NCI-H748 (cell line): ENCODE measurements around the gene CDKL5.
A peak's percentile ranks its signal among the peaks of the same experiment; 100 is the strongest.

ENCODE experiments used
- DNase-seq: peaks from one replicate; lab custom pipeline; 2025; ENCODE audit not compliant: unreplicated experiment; lab: John Stamatoyannopoulos, UW

CDKL5 gene

DNA sequence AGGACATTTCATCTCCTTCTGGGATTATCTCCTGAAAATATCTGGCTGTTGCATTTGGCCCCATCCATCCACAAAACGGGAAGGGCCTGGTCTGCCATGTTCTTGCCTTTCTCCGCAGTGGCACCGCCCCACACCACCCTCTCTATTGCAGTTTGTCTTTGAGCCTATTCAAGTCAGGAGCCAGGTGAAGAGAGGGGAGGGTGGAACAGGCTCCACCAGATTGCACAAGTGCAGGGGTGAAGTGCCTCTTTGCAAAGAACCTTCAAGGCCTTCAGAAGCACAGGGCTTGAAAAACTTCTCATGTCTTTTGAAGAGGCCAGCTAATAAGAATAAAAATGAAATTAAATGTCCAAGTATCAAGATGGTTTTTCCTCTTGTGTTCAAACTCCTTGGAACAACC lies 217.8 kb downstream of the CDKL5 start:
- DNase-seq: no peak

DNA sequence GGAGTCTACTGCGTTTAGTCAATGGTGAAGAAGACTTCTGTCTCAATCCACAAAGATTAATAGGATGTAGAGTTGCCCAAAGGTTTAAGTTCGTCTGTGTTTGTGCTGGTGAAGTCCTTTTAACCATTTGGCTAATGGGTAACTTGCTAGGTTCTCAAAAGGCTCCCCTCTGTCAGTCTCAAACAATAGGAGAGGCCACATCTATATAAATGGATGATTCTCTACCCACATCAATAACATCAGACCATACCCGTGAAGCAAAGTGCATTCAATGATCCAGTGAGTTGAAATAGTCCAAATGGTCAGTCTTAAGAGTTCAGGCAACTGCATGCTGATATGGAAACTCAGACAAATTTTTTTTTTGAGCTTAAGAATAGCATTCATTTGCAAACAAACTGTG lies 218.4 kb downstream of the CDKL5 start:
- DNase-seq: no peak

GRCh38 chrX:18647621-18648020 lies 222.2 kb downstream of the CDKL5 start:
- no peak for DNase-seq

GRCh38 chrX:18649498-18649951 lies 224.1 kb downstream of the CDKL5 start:
- no peak for DNase-seq

GRCh38 chrX:18650662-18651061 lies 225.3 kb downstream of the CDKL5 start:
- no peak for DNase-seq

- no peak for DNase-seq
Observed at GRCh38 chrX:18652636-18653035, 227.2 kb downstream of the CDKL5 start.

DNA sequence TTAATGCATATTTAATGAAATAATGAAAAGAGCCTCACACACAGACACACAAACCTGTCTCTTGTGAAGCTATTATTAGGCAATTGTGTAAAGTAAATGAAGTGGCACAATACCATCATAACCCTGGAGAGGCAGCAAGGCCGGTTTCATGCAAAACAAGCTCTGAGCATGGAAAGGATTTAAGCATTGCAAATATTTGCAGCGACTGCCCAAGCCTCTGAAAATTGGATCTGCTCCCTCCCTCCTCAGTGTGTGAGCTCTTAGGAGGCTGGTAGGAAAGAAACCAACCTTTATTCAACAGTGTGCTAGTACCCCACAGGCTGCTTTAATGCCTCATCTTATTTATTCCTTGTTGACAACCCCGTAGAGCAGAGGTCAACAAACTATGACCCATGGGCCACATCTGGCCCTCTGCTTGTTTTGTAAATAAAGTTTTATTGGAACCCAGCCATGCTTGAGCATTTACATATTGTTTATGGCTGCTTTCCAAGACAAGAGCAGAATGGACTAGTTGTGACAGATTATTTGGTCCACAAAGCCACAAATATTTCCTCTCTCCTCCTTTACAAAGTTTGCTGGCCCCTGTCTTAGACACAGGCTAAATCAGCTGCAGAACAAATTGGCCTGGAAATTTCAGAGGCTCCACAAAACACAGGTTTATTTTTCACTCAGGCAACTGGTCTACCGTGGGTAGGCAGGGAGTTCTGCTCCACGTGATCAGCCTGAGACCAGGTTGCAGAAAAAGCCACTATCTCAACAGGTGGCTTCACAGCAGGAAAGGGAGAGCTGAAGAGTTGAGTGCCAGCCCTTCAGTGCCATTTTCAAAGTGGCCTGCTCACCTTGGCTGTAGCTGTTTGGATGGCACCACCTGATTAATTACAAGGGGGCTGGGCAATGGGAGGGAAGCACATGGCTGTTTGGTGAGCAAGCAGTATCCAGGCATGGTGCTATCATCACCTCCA lies 229.7 kb downstream of the CDKL5 start:
- DNase-seq: peak; percentile 53

- no peak for DNase-seq
Observed at GRCh38 chrX:18661273-18661672, 235.9 kb downstream of the CDKL5 start.

DNA sequence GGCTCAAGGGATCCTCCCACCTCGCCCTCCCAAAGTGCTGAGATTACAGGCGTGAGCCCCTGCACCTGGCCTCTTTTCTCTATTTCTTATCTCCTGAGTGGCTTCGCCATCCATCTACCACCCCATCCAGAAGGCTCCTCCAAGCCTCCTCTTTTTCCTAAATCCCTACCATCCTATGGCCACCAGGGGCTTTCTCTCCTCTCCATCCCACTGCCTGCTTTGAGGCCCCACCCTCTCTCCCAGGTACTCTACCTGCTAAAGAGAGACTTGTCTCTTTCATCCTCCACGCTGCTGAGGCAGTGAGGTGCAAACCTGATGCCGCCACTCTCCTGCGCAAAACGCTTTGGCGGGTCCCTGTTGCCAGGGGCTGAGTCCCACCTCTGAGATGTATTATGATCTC lies 239.5 kb downstream of the CDKL5 start:
- DNase-seq: peak; percentile 4

- no peak for DNase-seq
Observed at GRCh38 chrX:18666614-18667013, 241.2 kb downstream of the CDKL5 start.

DNA sequence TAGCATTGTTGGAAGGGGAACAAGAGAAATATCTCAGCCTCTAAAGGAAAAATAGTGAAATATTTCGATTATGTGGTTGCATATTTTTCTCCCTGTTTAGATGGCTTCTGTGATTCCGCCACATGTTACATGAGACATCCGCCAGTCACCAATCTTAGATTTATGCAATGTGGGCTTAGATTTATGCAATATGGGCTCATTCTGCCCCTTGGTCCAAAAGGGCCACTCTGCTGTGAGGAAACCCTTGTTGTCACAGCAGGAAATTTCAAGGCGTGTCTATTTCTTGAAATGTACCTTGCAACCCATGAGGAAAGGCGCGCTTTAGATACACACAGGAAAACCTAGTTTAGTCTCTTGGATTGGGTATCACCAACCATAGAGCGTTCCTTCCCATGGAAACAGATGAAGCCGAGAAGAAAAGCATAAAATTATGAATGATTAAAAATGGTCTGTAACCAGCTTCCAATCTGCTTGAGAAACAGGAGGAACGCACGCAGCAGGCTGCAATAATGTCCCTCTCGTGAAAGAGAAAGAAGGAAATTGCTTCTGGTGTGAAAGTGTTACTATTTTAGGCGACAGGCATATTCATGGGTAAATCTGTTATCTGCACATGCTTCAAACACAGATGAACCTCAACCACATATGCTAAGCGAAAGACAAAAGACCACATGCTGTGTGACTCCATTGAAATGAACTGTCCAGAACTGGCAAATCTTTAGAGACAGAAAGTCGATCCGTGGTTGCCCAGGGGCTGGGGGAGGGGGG lies 242.8 kb downstream of the CDKL5 start:
- DNase-seq: peak; percentile 42

GRCh38 chrX:18672008-18672407 lies 246.6 kb downstream of the CDKL5 start, which contains the start of gene RS1:
Gene RS1 (minus strand): TSS chrX:18672108. CDS start chrX:18672068, 40 bp downstream.
- no peak for DNase-seq

DNA sequence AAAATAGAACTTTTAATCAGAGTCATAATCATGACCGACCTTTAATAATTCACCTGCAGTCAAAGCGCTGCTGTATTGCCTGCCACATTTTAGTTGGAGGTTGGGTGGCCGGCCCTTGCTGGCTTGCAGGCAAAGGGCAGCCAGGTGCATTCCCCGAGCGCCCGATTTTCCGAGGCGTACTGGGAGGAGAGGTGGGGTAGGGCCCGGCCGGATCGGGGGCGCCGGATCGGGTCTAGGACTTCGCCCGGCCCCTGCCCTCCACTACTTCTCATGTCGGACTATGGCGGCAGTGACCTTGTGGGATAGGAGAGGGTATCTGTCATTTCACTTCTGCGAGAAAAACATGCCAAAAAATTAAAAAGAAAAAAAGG lies 249.0 kb downstream of the CDKL5 start:
- peak; percentile 68 for DNase-seq

DNA sequence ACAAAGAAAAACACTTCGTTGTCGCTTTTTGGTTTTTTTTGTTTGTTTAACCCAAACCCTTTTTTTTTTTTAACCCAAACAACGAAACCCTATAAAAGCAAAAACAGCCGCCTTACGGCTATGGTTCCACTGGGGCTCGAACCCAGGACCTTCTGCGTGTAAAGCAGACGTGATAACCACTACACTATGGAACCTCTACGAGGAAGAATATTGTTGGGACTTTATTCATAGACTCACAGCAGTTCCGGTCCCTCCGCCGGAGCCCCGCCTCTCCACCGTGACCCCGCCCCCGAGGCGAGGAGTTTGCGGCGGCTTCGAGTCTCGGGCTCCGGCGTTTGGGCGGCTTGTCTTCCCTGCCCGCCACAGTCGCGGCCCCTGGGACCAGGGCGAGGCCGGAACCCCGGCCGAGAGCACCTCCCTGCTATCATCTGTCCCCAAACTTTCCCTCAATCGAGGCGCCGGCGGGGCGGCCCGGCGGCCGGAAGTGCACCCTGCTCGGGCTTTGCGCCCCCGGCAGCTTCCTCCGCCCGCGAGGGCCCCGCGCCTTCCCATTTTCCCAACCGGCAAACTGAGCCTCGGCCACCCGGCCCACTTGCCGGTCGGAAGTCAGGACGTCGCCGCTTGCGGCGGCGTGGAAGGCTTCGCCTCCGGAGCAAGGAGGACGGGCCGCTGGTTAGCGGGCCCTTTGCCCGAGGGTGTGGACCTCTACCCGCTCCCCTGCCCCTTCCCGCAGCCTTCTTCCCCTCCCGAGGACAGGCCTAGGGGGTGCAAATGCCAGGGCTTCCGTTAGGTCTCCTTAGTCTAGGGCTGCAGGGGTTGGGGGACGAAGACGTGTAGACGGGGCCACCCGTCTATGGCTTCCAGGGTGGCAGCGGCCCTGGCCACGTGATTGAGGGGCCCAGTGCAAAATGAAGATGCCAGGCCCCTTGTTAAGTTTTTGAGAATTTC lies 249.7 kb downstream of the CDKL5 start:
- DNase-seq: peak; percentile 75

DNA sequence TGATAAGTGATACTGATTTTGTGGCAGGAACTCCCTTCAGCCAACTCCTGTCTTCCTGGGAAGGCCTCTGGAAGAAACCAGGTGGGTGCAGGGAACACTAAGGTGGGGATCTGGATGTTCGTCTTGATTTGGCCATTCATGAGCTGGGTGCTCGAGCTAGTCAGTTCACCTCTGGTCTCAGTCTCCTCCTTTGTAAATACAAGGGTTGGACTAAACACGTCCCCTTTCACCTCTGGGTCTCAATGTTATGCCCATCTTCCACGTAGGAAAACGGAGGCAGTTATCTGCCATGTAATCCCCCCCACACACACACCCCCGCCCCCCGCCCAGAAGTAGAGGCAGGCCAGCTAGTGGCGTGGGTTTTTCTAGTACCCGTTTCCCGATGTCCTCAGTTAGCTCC lies 250.6 kb downstream of the CDKL5 start:
- no peak for DNase-seq

DNA sequence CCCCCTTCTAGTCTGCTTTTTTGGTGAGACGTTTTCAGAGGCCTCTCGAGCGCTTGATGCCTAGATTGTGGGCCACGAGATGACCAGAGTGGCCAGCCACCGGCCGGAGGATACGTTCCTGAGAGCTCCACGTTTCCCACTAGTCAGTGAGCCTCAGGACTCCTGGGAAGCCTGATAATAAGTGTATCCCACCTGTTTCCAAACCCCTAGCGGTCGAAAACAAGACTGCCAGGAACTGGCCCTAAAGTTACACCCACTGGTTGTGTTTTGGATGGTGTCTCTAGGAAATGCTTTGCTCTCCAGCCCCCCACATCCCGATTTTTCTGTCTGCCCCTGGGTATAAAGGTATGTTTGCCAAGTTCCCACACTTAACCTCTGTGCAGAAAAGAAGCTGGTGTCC lies 251.1 kb downstream of the CDKL5 start:
- peak; percentile 75 for DNase-seq

DNA sequence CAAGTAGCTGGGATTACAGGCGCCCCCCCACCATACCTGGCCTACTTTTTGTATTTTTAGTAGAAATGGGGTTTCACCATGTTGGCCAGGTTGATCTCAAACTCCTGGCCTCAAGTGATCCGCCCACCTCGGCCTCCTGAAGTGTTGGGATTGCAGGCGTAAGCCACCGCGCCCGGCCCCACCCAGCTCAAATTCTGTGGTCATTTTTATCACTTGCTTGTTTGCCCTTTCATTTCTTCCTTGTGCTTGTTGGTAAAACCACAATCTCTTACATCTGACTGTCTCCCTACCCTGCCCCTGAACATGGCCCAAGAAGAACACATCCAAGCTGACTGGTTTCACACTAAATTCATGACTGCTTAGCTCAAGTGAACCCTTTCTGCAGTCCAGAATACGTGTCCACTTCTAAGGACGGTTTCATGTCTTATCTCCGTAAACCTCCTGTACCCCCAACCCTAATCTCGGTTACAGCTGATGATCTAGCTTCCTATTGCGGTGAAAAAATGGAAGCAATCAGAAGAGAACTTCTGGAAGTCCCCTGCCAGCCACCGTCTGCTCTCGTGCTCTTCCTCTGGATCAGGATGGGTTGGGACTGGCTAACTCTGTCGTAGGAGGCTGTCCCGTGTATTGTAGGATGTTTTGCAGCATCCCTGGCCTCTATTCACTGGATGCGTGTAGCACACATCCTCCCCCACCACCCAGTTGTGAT lies 251.9 kb downstream of the CDKL5 start:
- no peak for DNase-seq

DNA sequence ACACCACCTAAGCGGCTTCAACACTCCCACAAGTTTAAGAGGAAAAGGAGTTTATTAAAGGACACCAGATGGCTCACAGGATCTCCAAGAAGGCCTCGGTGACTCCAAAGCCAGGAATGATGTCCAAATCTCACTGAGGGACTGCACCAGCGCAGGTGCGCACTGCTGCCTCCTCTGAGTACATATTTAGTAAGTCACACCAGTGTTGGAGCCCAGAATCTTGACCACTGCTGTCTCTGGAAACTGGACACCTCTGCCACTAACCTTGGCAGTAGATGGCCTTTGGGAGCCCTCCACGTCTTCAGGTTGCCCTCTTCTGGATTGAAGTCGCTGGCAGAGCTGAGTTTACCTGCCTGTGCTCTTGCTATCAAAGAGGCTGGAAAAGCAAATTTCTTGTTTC lies 256.6 kb downstream of the CDKL5 start:
- DNase-seq: no peak

- no peak for DNase-seq
Observed at GRCh38 chrX:18682979-18683387, 257.6 kb downstream of the CDKL5 start.

- no peak for DNase-seq
Observed at GRCh38 chrX:18687856-18688495, 262.6 kb downstream of the CDKL5 start.
